Measurements from ENCODE around the gene MAP2K6. TPM values are rescaled to one million over a fixed set of nuclear protein-coding genes. Genes with fewer than 3 reads are reported as not detected.

MAP2K6 gene
- total and polyA plus RNA-seq, 4 donors = 0.75 to 6.4 (median 3.9) TPM

DNA sequence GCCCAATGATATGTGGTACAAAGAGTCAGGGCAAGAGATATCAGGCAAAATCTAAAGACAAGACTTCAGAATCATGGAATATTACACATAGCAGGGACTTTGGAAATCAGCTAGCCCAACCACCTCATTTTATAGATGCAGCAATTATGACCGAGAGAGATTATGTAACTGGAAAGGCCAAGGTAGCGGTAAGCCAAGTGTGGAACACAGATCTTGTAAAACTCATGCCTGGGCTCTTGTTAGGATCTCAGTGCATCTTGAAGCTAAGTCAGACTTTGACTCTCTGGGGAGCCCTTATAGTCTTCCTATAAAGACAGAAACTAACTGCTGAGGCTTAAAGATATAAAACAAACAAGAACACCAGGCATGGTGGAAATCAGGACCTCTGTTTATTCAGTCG is 18.6 kb downstream of the MAP2K6 start:
- DNase-seq (no peak), ATAC-seq (ENCODE audit: low FRiP score) (no peak)
- Histone ChIP-seq H3K27ac (ENCODE audit: low read depth in 1 of 2, low read length in 2 of 2) (no peak overlapping the region), H3K36me3 (ENCODE audit: control insufficient read depth in 1 of 2, insufficient read depth in 2 of 2, low read length in 1 of 2) (no peaks in the 10 kb centered on the region), H3K27me3 (ENCODE audit: control insufficient read depth in 1 of 2, insufficient read depth in 2 of 2, low read length in 1 of 2) (no peaks in the 10 kb centered on the region), H3K9me3 (ENCODE audit: control insufficient read depth, low read length) (no peaks in the 10 kb centered on the region), H3K4me1 (ENCODE audit: control insufficient read depth in 1 of 2, insufficient read depth in 2 of 2, low read length in 2 of 2) (no peaks in the 10 kb centered on the region), H3K4me3 (ENCODE audit: low read length in 2 of 2) (no peak overlapping the region)
- 81 to 84% methylated on average over 3 of the region's 3 CpGs for WGBS, 2 donors
- intact Hi-C loops (cut with DNase I) = no loop called here

DNA sequence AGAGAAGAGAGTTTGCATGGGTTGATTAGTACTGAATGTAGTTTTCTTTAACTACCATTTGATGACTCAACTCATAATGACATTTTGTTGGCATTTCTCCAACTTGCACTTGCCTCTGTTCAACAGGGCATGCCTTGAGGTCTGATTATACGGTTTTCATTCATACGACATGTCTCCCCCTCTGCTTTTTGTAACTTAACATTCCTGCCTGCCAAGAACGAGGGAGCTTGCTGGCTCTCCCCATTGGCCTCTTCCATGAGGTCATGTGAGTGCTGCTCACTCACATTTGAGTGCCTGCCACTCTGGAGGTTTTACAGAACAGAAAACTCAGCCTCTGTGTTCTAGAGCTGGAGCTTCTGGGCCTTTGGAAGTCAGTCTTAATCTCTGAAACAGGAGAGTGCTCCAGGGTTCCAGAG is 19.7 kb downstream of the MAP2K6 start:
- Histone ChIP-seq H3K36me3 (ENCODE audit: control insufficient read depth in 1 of 2, insufficient read depth in 2 of 2, low read length in 1 of 2) (no peaks in the 10 kb centered on the region), H3K27ac (ENCODE audit: low read depth in 1 of 2, low read length in 2 of 2) (no peak overlapping the region), H3K4me3 (ENCODE audit: low read length in 2 of 2) (no peak overlapping the region), H3K4me1 (ENCODE audit: control insufficient read depth in 1 of 2, insufficient read depth in 2 of 2, low read length in 2 of 2) (no peaks in the 10 kb centered on the region), H3K9me3 (ENCODE audit: control insufficient read depth, low read length) (no peaks in the 10 kb centered on the region), H3K27me3 (ENCODE audit: control insufficient read depth in 1 of 2, insufficient read depth in 2 of 2, low read length in 1 of 2) (no peaks in the 10 kb centered on the region)
- 5 to 6% methylated on average over 3 of the region's 3 CpGs for WGBS, 2 donors
- intact Hi-C loops (cut with DNase I) = no loop called here
- DNase-seq (no peak), ATAC-seq (ENCODE audit: low FRiP score) (peak; percentile 11)

DNA sequence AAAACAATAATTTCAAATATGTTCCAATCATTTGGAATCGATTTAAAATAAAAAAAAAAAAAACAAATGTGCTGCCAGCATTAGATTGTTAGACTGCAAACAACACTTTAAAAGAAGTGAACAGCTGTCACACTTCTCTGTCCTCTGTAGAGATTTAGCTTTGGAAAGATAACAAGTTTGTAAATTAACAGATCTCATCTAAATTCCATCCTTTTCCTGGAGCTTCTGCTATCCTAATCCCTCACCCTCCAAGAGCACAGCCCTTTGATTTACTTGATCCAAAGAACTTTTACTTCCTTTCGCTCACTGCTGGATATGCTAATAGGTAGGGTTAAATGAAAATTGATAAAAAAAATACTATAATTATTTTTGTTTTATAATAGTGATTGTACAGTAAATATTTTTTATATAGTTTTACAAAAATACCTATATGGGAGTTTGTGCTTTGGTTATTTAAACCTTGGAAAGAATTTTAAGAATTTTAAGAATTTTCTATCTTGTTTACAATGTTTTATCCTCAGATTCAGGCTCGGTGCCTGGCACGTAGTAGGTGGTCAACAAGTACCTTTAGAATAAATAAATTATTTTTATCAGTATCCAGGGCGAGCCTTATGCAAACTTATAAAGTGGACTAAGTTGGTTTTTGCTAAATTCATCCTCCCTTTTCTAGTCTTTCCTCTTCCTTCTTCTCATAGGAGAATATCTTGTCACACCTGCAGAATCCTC is 21.6 kb downstream of the MAP2K6 start:
- Histone ChIP-seq H3K4me3 (ENCODE audit: low read length in 2 of 2) (no peak overlapping the region), H3K27ac (ENCODE audit: low read depth in 1 of 2, low read length in 2 of 2) (no peak overlapping the region), H3K9me3 (ENCODE audit: control insufficient read depth, low read length) (no peaks in the 10 kb centered on the region), H3K36me3 (ENCODE audit: control insufficient read depth in 1 of 2, insufficient read depth in 2 of 2, low read length in 1 of 2) (no peaks in the 10 kb centered on the region), H3K4me1 (ENCODE audit: control insufficient read depth in 1 of 2, insufficient read depth in 2 of 2, low read length in 2 of 2) (no peaks in the 10 kb centered on the region), H3K27me3 (ENCODE audit: control insufficient read depth in 1 of 2, insufficient read depth in 2 of 2, low read length in 1 of 2) (no peaks in the 10 kb centered on the region)
- intact Hi-C loops (cut with DNase I) = no loop called here
- 68 to 75% methylated on average over 5 of the region's 5 CpGs for WGBS, 2 donors
- DNase-seq = no peak
- ATAC-seq (ENCODE audit: low FRiP score) = no peak

DNA sequence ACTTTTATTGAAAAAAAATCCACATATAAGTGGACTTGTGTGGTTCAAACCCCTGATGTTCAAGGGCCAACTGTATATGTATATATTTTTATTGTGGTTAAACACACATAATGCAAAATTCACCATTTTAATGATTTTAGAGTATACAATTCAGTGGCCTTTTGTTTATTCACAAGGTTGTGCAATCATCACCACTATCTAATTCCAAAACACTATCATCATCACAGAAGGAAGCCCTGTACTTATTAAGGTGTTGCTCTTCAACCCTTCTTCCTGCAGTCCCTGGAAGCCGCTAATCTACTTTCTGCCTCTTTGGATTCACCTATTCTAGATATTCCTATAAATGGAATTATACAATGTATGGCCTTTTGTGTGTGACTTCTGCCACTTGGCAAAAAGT is 23.0 kb downstream of the MAP2K6 start:
- H3K27me3 ChIP-seq (ENCODE audit: control insufficient read depth in 1 of 2, insufficient read depth in 2 of 2, low read length in 1 of 2) = no peaks in the 10 kb centered on the region
- no peak overlapping the region for H3K4me3 ChIP-seq (ENCODE audit: low read length in 2 of 2)
- intact Hi-C loops (cut with DNase I) = no loop called here
- H3K4me1 ChIP-seq (ENCODE audit: control insufficient read depth in 1 of 2, insufficient read depth in 2 of 2, low read length in 2 of 2) = no peaks in the 10 kb centered on the region
- H3K27ac ChIP-seq (ENCODE audit: low read depth in 1 of 2, low read length in 2 of 2) = no peak overlapping the region
- DNase-seq (no peak), ATAC-seq (ENCODE audit: low FRiP score) (no peak)
- WGBS, 2 donors = 99 to 100% methylated on average over 1 of the region's 1 CpG
- no peaks in the 10 kb centered on the region for H3K36me3 ChIP-seq (ENCODE audit: control insufficient read depth in 1 of 2, insufficient read depth in 2 of 2, low read length in 1 of 2)
- no peaks in the 10 kb centered on the region for H3K9me3 ChIP-seq (ENCODE audit: control insufficient read depth, low read length)

DNA sequence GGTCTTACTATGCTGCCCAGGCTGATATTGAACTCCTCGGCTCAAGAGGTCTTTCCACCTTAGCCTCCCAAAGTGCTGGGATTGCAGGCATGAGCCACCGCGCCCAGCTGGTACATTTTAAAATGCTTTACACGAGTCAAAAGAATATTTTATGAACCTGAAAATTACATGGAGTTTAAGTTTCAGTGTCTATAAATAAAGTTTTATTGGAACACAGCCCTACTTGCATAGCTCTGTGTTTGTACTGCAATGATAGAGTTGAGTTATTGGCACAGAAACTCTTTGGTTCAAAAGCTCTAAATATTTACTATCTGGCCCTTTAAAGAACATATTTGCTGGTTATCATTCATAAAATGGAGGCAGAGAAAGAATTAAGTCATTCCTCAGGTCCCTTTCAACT is 24.3 kb downstream of the MAP2K6 start:
- Histone ChIP-seq H3K9me3 (ENCODE audit: control insufficient read depth, low read length) (no peaks in the 10 kb centered on the region), H3K4me1 (ENCODE audit: control insufficient read depth in 1 of 2, insufficient read depth in 2 of 2, low read length in 2 of 2) (no peaks in the 10 kb centered on the region), H3K36me3 (ENCODE audit: control insufficient read depth in 1 of 2, insufficient read depth in 2 of 2, low read length in 1 of 2) (no peaks in the 10 kb centered on the region), H3K27ac (ENCODE audit: low read depth in 1 of 2, low read length in 2 of 2) (no peak overlapping the region), H3K4me3 (ENCODE audit: low read length in 2 of 2) (no peak overlapping the region), H3K27me3 (ENCODE audit: control insufficient read depth in 1 of 2, insufficient read depth in 2 of 2, low read length in 1 of 2) (no peaks in the 10 kb centered on the region)
- ATAC-seq (ENCODE audit: low FRiP score) (no peak), DNase-seq (no peak)
- 76 to 79% methylated on average over 4 of the region's 4 CpGs for WGBS, 2 donors
- intact Hi-C loops (cut with DNase I) = no loop called here

DNA sequence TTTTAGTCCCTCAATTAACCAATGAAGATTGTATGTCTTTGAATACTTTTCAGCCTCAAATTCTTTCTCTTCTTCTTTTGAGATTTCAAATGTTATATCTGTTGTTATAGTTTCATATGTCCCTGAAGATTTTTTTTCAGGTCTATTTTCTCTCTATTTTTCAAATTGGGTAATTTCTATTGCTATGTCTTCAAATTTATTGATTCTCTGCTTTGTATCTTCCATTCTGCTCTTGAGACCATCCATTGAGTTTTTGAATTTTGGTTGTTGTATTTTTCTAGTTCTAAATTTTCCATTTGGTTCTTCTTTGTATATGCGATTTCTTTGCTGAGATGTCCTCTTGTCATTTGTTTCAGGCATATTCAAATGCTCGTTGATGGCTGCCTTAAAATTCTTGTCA is 26.7 kb downstream of the MAP2K6 start:
- Histone ChIP-seq H3K36me3 (ENCODE audit: control insufficient read depth in 1 of 2, insufficient read depth in 2 of 2, low read length in 1 of 2) (no peaks in the 10 kb centered on the region), H3K4me3 (ENCODE audit: low read length in 2 of 2) (no peak overlapping the region), H3K9me3 (ENCODE audit: control insufficient read depth, low read length) (no peaks in the 10 kb centered on the region), H3K4me1 (ENCODE audit: control insufficient read depth in 1 of 2, insufficient read depth in 2 of 2, low read length in 2 of 2) (no peaks in the 10 kb centered on the region), H3K27ac (ENCODE audit: low read depth in 1 of 2, low read length in 2 of 2) (no peak overlapping the region), H3K27me3 (ENCODE audit: control insufficient read depth in 1 of 2, insufficient read depth in 2 of 2, low read length in 1 of 2) (no peaks in the 10 kb centered on the region)
- intact Hi-C loops (cut with DNase I) = no loop called here
- WGBS, 2 donors = 92 to 93% methylated on average over 2 of the region's 2 CpGs
- ATAC-seq (ENCODE audit: low FRiP score) = no peak
- DNase-seq = no peak

DNA sequence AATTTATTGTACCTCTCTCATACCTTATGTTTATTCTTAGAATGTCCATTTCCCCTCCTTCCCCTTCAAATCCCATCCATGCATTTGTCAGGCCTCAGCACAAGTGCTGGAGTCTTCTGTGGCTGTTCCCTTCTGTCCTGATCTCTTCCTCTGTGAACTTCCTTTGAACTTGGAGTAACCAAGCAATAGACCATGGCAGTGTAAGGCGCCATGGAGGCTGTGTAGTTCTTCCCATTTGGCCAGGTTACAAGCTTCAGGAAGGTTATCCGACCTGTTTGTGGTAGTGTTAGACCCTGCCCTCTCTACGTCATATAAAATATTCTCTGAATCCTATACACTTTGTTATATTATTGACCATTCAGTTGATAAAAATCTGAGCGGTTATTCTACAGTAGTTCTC is 28.6 kb downstream of the MAP2K6 start:
- 96% methylated on average over 4 of the region's 4 CpGs for WGBS, 2 donors
- H3K27me3 ChIP-seq (ENCODE audit: control insufficient read depth in 1 of 2, insufficient read depth in 2 of 2, low read length in 1 of 2) = no peaks in the 10 kb centered on the region
- no peak for ATAC-seq (ENCODE audit: low FRiP score)
- H3K27ac ChIP-seq (ENCODE audit: low read depth in 1 of 2, low read length in 2 of 2) = no peak overlapping the region
- no peaks in the 10 kb centered on the region for H3K4me1 ChIP-seq (ENCODE audit: control insufficient read depth in 1 of 2, insufficient read depth in 2 of 2, low read length in 2 of 2)
- no peak for DNase-seq
- no peak overlapping the region for H3K4me3 ChIP-seq (ENCODE audit: low read length in 2 of 2)
- intact Hi-C loops (cut with DNase I) = no loop called here
- H3K36me3 ChIP-seq (ENCODE audit: control insufficient read depth in 1 of 2, insufficient read depth in 2 of 2, low read length in 1 of 2) = no peaks in the 10 kb centered on the region
- no peaks in the 10 kb centered on the region for H3K9me3 ChIP-seq (ENCODE audit: control insufficient read depth, low read length)

DNA sequence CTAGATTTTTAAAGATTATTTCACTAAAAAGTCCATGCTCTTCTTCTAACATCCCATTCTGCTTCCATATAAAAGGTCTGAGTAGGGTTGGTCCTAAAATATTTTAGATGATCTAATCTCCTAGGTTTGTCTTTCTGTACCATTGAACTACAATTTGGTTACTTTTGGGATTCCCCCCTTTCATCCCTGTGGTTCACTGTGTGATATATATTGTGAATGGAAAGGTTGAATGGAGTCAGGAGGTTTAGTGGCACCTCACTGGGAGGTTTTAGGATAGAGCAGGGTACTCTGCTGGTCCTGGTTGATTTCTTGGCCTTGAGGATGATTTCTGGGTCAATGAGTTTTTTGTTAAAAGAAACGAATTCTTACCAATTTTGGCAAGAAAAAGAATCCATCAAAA is 29.5 kb downstream of the MAP2K6 start:
- Histone ChIP-seq H3K4me3 (ENCODE audit: low read length in 2 of 2) (no peak overlapping the region), H3K27me3 (ENCODE audit: control insufficient read depth in 1 of 2, insufficient read depth in 2 of 2, low read length in 1 of 2) (no peaks in the 10 kb centered on the region), H3K36me3 (ENCODE audit: control insufficient read depth in 1 of 2, insufficient read depth in 2 of 2, low read length in 1 of 2) (no peaks in the 10 kb centered on the region), H3K4me1 (ENCODE audit: control insufficient read depth in 1 of 2, insufficient read depth in 2 of 2, low read length in 2 of 2) (no peaks in the 10 kb centered on the region), H3K27ac (ENCODE audit: low read depth in 1 of 2, low read length in 2 of 2) (no peak overlapping the region), H3K9me3 (ENCODE audit: control insufficient read depth, low read length) (no peaks in the 10 kb centered on the region)
- WGBS, 2 donors = 57 to 61% methylated on average over 1 of the region's 1 CpG
- DNase-seq = no peak
- intact Hi-C loops (cut with DNase I) = no loop called here
- no peak for ATAC-seq (ENCODE audit: low FRiP score)

DNA sequence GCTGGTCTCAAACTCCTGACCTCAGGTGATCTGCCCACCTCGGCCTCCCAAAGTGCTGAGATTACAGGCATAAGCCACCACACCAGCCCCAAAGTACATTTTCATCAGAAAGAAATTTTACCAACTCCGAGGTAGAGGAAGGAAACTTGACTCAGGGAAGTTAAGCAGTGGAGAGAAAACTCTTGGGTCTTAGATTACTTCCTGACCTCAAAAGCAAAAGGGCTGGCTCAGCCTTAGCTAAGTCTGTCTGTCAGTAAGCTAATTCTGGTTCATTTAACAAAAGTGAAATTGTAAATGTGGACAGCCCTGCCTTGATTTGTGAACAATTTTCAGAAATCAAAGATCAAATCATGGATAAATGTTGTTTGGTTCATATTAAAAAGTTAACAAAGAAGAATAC is 30.6 kb downstream of the MAP2K6 start:
- Histone ChIP-seq H3K27me3 (ENCODE audit: control insufficient read depth in 1 of 2, insufficient read depth in 2 of 2, low read length in 1 of 2) (no peaks in the 10 kb centered on the region), H3K27ac (ENCODE audit: low read depth in 1 of 2, low read length in 2 of 2) (no peak overlapping the region), H3K4me1 (ENCODE audit: control insufficient read depth in 1 of 2, insufficient read depth in 2 of 2, low read length in 2 of 2) (no peaks in the 10 kb centered on the region), H3K36me3 (ENCODE audit: control insufficient read depth in 1 of 2, insufficient read depth in 2 of 2, low read length in 1 of 2) (no peaks in the 10 kb centered on the region), H3K4me3 (ENCODE audit: low read length in 2 of 2) (no peak overlapping the region), H3K9me3 (ENCODE audit: control insufficient read depth, low read length) (no peaks in the 10 kb centered on the region)
- intact Hi-C loops (cut with DNase I) = no loop called here
- DNase-seq (no peak), ATAC-seq (ENCODE audit: low FRiP score) (no peak)
- 89 to 90% methylated on average over 2 of the region's 2 CpGs for WGBS, 2 donors

All from aorta (tissue), 5 donors.